Dendritic cell treated with granulocyte-macrophage colony-stimulating factor and Interleukin-4, amounts not matched to agents 40 ng/mL and 50 ng/mL, for 4 days (primary cell): ENCODE results near the gene CHN1.

Experiments
- H3K27ac Mint-ChIP-seq: one replicate; pipeline ENCODE4 v1.8.0; 2022; ENCODE audit warnings: mild to moderate bottlenecking, mixed read lengths
- H3K27me3 Mint-ChIP-seq: one replicate; pipeline ENCODE4 v1.8.0; 2022; ENCODE audit warnings: mild to moderate bottlenecking, mixed read lengths
- H3K36me3 Mint-ChIP-seq: one replicate; pipeline ENCODE4 v1.8.0; 2022; ENCODE audit warnings: low read depth, mixed read lengths
- H3K4me1 Mint-ChIP-seq: one replicate; pipeline ENCODE4 v1.8.0; 2022; ENCODE audit warnings: low read depth, mixed read lengths
- H3K4me3 Mint-ChIP-seq: one replicate; pipeline ENCODE4 v1.8.0; 2022; ENCODE audit warnings: mild to moderate bottlenecking, moderate library complexity, mixed read lengths
- H3K9me3 Mint-ChIP-seq: one replicate; pipeline ENCODE4 v1.8.0; 2022; ENCODE audit warnings: mixed read lengths
- intact Hi-C: fragments of 100-400 bp; cut with micrococcal nuclease; formaldehyde crosslinking; loops from one replicate; pipeline ENCODE4 v1.15.0; 2022

Gene CHN1

GRCh38 chr2:174914853-174915760 is 90.1 kb downstream of the CHN1 start:
- no peaks in the 10 kb centered on the region for H3K27me3 Mint-ChIP-seq
- H3K4me1 Mint-ChIP-seq = peaks cover 5% of the 10 kb centered on the region
- intact Hi-C loops = no loop called here
- H3K9me3 Mint-ChIP-seq = no peaks in the 10 kb centered on the region
- no peak overlapping the region for H3K4me3 Mint-ChIP-seq
- no peak overlapping the region for H3K27ac Mint-ChIP-seq
- H3K36me3 Mint-ChIP-seq = no peaks in the 10 kb centered on the region

GRCh38 chr2:174908284-174908683 is 96.9 kb downstream of the CHN1 start:
- Mint-ChIP-seq H3K4me1 (no peaks in the 10 kb centered on the region), H3K27ac (no peak overlapping the region), H3K9me3 (no peaks in the 10 kb centered on the region), H3K27me3 (no peaks in the 10 kb centered on the region), H3K4me3 (no peak overlapping the region), H3K36me3 (no peaks in the 10 kb centered on the region)
- intact Hi-C loops = no loop called here

- H3K9me3 Mint-ChIP-seq = no peaks in the 10 kb centered on the region
- H3K4me1 Mint-ChIP-seq = no peaks in the 10 kb centered on the region
- intact Hi-C loops = no loop called here
- H3K4me3 Mint-ChIP-seq = no peak overlapping the region
- no peaks in the 10 kb centered on the region for H3K36me3 Mint-ChIP-seq
- no peaks in the 10 kb centered on the region for H3K27me3 Mint-ChIP-seq
- no peak overlapping the region for H3K27ac Mint-ChIP-seq
Measured at GRCh38 chr2:174903264-174903556, 102.0 kb downstream of the CHN1 start.

GRCh38 chr2:174902506-174903263 is 102.5 kb downstream of the CHN1 start:
- intact Hi-C loops = no loop called here
- Mint-ChIP-seq H3K36me3 (no peaks in the 10 kb centered on the region), H3K27ac (no peak overlapping the region), H3K4me3 (no peak overlapping the region), H3K4me1 (no peaks in the 10 kb centered on the region), H3K27me3 (no peaks in the 10 kb centered on the region), H3K9me3 (no peaks in the 10 kb centered on the region)

GRCh38 chr2:174901075-174901474 is 104.1 kb downstream of the CHN1 start:
- intact Hi-C loops = no loop called here
- Mint-ChIP-seq H3K4me3 (no peak overlapping the region), H3K4me1 (no peaks in the 10 kb centered on the region)

GRCh38 chr2:174897286-174897685 is 107.9 kb downstream of the CHN1 start:
- Mint-ChIP-seq H3K27ac (no peak overlapping the region), H3K36me3 (no peaks in the 10 kb centered on the region), H3K27me3 (no peaks in the 10 kb centered on the region), H3K9me3 (no peaks in the 10 kb centered on the region), H3K4me3 (no peak overlapping the region), H3K4me1 (no peaks in the 10 kb centered on the region)
- intact Hi-C loops = no loop called here

More at GRCh38 chr2:174901075-174901474, 104.1 kb downstream of the CHN1 start:
- Mint-ChIP-seq H3K27me3 (no peaks in the 10 kb centered on the region), H3K36me3 (no peaks in the 10 kb centered on the region), H3K9me3 (no peaks in the 10 kb centered on the region), H3K27ac (no peak overlapping the region)

DNA sequence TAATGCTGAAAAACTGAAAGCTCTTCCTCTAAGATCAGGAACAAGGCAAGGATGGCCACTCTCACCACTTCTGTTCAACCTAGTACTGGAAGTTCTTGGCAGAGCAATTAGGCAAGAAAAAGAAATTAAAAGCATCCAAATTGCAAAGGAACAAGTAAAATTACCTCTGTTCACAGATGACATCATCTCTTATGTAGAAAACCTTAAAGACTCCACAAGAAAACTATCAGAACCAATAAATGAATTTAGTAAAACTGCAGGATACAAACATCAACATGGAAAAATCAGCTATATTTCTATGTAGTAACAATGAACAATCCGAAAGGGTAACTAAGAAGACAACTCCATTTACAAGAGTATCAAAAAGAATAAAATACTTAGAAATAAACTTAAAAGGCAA is 112.2 kb downstream of the CHN1 start:
- no peaks in the 10 kb centered on the region for H3K9me3 Mint-ChIP-seq
- no peak overlapping the region for H3K4me3 Mint-ChIP-seq
- no peaks in the 10 kb centered on the region for H3K36me3 Mint-ChIP-seq
- H3K27me3 Mint-ChIP-seq = no peaks in the 10 kb centered on the region
- no peak overlapping the region for H3K27ac Mint-ChIP-seq
- intact Hi-C loops = no loop called here
- H3K4me1 Mint-ChIP-seq = no peaks in the 10 kb centered on the region

DNA sequence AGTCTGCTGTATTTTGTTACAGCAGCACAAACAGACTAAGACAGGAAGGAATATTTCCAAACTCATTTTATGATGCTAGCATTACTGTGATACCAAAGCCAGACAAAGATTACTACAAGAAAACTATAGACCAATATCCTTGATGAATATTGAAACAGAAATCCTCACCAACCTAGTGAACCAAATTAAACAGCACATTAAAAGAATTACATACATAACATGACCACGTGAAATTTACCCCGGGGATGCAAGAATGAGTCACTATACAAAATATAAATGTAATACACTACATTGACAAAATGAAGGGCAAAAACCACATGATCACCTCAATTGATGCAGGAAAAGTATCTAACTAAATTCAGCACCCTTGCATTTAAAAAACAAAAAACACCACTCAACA is 112.6 kb downstream of the CHN1 start:
- Mint-ChIP-seq H3K27me3 (no peaks in the 10 kb centered on the region), H3K36me3 (no peaks in the 10 kb centered on the region), H3K27ac (no peak overlapping the region), H3K4me3 (no peak overlapping the region), H3K9me3 (no peaks in the 10 kb centered on the region), H3K4me1 (no peaks in the 10 kb centered on the region)
- intact Hi-C loops = no loop called here

DNA sequence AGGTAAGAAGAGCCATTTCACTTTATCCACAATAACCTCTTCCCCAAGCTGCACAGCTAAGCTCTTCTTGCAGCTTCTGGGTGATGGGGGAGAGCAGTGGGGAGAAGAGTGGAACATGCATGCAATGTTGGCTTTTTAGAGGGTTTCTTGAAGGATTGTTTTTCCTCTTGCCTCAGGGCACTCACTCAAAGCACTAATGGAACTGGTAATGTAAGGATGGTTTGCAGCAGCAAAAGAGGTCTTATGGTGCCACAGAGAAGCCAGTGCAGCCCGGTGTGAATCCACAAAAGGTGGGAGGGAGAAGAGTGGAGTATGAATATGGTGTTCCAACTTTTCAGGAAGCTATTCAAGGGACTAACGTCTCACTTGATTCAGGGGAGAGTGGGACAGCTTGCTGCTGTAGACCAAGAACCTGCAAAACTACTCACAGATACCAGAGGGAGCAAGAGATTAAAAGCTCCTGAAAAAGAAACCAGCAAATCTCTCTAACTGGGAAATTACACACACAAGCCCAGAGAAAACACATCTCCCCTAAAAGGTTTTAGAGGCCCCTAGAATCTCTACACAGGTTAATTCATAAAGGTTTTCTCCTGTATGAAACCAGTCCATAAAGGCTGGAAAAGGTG is 116.4 kb downstream of the CHN1 start:
- no peak overlapping the region for H3K27ac Mint-ChIP-seq
- no peak overlapping the region for H3K4me3 Mint-ChIP-seq
- intact Hi-C loops = no loop called here
- no peaks in the 10 kb centered on the region for H3K4me1 Mint-ChIP-seq
- H3K27me3 Mint-ChIP-seq = no peaks in the 10 kb centered on the region
- H3K9me3 Mint-ChIP-seq = no peaks in the 10 kb centered on the region
- no peaks in the 10 kb centered on the region for H3K36me3 Mint-ChIP-seq

DNA sequence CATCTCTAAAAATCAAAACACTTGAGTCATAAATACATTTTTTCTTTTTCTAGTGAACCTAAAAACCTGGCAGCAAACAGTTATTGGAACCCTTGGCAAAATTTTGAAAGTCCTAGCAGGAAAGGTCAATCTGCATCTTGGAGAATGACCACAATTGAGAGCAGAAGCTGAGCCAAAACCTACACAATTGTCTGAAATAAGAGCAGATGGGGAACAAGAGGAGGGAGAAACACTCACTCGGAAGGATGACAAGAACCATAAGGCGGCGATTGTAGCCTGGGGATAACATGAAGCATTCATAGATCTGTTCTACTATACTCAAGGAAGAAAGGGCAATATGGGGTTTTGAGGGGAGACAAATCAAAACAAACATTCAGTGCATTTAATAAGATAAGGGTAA is 117.0 kb downstream of the CHN1 start:
- Mint-ChIP-seq H3K4me1 (no peaks in the 10 kb centered on the region), H3K27me3 (no peaks in the 10 kb centered on the region), H3K36me3 (no peaks in the 10 kb centered on the region), H3K27ac (no peak overlapping the region), H3K4me3 (no peak overlapping the region), H3K9me3 (no peaks in the 10 kb centered on the region)
- intact Hi-C loops = no loop called here

DNA sequence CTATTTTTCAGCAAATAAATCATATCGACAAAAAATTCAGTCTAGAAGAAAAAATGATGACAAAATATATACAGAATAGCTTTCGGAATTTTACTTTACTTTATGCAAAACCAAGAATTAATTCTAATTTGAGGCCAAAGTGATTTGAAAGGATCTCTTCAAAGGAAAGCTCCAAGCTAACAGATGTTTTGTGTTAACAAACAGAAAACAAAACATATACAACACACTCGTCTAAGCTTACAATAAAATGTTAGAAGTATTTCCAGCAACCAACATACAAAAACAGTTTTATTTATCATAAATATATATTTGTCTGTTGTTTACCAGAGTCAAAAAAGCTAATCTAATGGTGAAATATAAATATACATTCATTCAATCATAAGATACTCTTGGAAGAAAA is 122.8 kb downstream of the CHN1 start:
- no peaks in the 10 kb centered on the region for H3K27me3 Mint-ChIP-seq
- H3K27ac Mint-ChIP-seq = no peak overlapping the region
- H3K9me3 Mint-ChIP-seq = no peaks in the 10 kb centered on the region
- intact Hi-C loops = no loop called here
- no peaks in the 10 kb centered on the region for H3K36me3 Mint-ChIP-seq
- H3K4me1 Mint-ChIP-seq = no peaks in the 10 kb centered on the region
- H3K4me3 Mint-ChIP-seq = no peak overlapping the region

GRCh38 chr2:174881678-174882077 is 123.5 kb downstream of the CHN1 start:
- intact Hi-C loops = no loop called here
- H3K4me1 Mint-ChIP-seq = no peaks in the 10 kb centered on the region
- H3K36me3 Mint-ChIP-seq = no peaks in the 10 kb centered on the region
- no peaks in the 10 kb centered on the region for H3K9me3 Mint-ChIP-seq
- no peak overlapping the region for H3K27ac Mint-ChIP-seq
- no peaks in the 10 kb centered on the region for H3K27me3 Mint-ChIP-seq
- no peak overlapping the region for H3K4me3 Mint-ChIP-seq

GRCh38 chr2:174878537-174879147 is 126.5 kb downstream of the CHN1 start:
- Mint-ChIP-seq H3K36me3 (no peaks in the 10 kb centered on the region), H3K27me3 (no peaks in the 10 kb centered on the region), H3K4me3 (no peak overlapping the region), H3K9me3 (no peaks in the 10 kb centered on the region), H3K4me1 (no peaks in the 10 kb centered on the region), H3K27ac (no peak overlapping the region)
- intact Hi-C loops = no loop called here

DNA sequence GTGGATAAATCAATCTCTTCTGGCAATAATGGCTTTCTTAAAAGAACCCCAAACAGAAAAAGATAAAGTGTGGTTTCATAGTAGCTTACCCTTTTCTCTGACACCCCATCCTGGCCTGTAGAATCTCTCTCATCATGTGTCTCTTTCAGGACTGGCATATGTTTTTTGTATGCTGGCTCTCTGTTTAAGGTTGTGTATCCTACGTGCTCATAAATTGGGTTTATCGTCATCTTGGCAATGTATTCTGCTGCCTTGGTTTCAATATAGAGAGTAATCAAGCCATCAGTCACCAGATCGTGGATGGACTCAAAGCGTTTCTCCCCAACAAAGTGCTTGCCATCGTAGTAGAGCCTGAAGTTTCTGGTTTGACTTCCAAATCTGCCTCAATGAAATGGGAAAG is 127.4 kb downstream of the CHN1 start:
- Mint-ChIP-seq H3K4me1 (no peaks in the 10 kb centered on the region), H3K27me3 (no peaks in the 10 kb centered on the region), H3K36me3 (no peaks in the 10 kb centered on the region), H3K9me3 (no peaks in the 10 kb centered on the region), H3K4me3 (no peak overlapping the region), H3K27ac (no peak overlapping the region)
- intact Hi-C loops = no loop called here
